Activated naive CD4-positive, alpha-beta T cell treated with anti-CD3 and anti-CD28 coated beads, Interleukin-2, amount 50 U/mL, for 24 hours (primary cell): ENCODE measurements around the gene SLC49A4.

ENCODE experiments used
- H3K27ac Mint-ChIP-seq: one replicate; pipeline ENCODE4 v1.8.0; 2021; ENCODE audit warnings: mild to moderate bottlenecking, mixed read lengths
- H3K27me3 Mint-ChIP-seq: one replicate; pipeline ENCODE4 v1.8.0; 2021; ENCODE audit warnings: mixed read lengths
- H3K36me3 Mint-ChIP-seq: one replicate; pipeline ENCODE4 v1.8.0; 2021; ENCODE audit warnings: mixed read lengths
- H3K4me1 Mint-ChIP-seq: one replicate; pipeline ENCODE4 v1.8.0; 2021; ENCODE audit warnings: mixed read lengths
- H3K4me3 Mint-ChIP-seq: one replicate; pipeline ENCODE4 v1.8.0; 2021; ENCODE audit warnings: mild to moderate bottlenecking, mixed read lengths
- H3K9me3 Mint-ChIP-seq: one replicate; pipeline ENCODE4 v1.8.0; 2021; ENCODE audit warnings: mixed read lengths

Gene SLC49A4

DNA sequence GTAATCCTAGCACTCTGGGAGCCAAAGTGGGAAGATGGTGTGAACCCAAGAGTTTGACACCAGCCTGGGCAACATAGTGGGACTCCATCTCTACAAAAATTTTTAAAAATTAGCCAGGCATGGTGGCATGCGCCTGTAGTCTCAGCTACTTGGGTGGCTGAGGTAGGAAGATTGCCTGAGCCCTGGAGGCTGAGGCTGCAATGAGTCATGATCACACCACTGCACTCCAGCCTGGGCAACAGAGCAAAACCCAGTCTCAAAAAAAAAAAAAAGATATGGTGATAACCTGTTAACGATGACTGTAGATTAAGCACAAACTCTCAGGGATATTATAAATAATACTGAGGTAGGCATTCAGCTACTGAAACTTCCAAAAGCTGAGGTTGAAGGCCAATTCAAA, 107.5 kb downstream of the SLC49A4 start:
- Mint-ChIP-seq H3K9me3 (peaks cover 11% of the 10 kb centered on the region), H3K4me3 (no peak overlapping the region), H3K27me3 (peaks cover 2% of the 10 kb centered on the region), H3K27ac (no peak overlapping the region), H3K4me1 (no peaks in the 10 kb centered on the region), H3K36me3 (peaks cover 1% of the 10 kb centered on the region)

DNA sequence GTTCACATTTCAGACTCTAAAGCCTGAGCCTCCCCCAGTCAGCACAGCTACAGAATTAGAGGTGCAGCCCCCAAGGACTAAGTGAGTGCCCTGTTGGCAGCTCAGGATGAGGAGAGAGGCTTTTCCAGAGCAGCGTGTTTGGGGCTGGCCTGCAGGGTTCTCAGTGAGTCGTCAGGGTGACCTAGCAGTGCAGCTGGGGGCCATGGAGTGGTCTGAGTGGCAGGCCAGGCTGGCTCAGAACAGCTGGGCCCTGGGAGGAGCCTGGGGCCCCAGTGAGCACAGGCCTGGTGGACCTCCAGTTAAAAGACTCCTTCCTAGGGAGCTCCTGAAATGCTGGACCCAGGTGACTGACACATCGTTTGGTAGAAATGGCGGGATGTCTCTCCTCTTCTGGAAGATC, 108.3 kb downstream of the SLC49A4 start:
- H3K27ac Mint-ChIP-seq = no peak overlapping the region

DNA sequence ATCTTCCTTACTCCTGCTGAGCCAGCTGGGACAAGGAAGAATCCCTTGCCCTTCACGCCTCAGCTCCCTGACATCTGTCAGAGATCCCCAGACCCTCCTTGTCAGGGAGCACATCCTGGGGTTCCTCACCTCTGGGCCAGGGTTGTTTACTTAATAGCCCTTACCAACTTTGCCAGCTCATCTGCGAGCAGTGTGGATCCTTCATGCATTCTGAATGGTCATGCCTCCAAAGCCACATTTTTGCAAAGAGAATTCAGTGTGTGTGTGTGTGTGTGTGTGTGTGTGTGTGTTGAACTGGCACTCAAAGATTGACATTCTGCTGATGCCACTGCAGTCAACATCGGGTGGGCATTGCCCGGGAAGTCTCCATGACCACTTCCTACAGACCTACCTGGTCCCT, 112.6 kb downstream of the SLC49A4 start:
- H3K4me1 Mint-ChIP-seq = no peaks in the 10 kb centered on the region
- H3K4me3 Mint-ChIP-seq = no peak overlapping the region
- no peak overlapping the region for H3K27ac Mint-ChIP-seq
- peaks cover 9% of the 10 kb centered on the region for H3K27me3 Mint-ChIP-seq
- H3K9me3 Mint-ChIP-seq = peaks cover 11% of the 10 kb centered on the region
- peaks cover 1% of the 10 kb centered on the region for H3K36me3 Mint-ChIP-seq

More for the DNA sequence above, 108.3 kb downstream of the SLC49A4 start:
- Mint-ChIP-seq H3K4me1 (no peaks in the 10 kb centered on the region), H3K36me3 (peaks cover 1% of the 10 kb centered on the region), H3K9me3 (peaks cover 11% of the 10 kb centered on the region), H3K27me3 (peaks cover 2% of the 10 kb centered on the region), H3K4me3 (no peak overlapping the region)

DNA sequence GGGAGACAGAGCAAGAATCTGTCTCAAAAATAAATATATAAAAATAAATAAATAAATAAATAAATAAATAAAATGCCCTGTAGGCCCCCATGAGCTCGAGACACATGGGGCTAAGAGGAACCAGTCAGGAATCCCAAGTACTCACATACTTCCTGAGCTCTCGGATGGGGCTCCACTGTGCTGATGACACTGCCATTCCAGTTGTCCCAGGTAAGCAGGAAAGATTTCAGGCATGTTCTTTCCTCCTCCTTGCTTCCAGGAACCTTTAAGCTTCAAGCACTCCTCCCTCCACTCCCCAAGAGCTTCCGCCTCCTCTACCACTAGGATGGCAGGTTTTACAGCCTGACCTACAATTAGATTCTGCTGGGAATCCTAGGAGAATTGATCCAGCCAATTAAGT, 113.4 kb downstream of the SLC49A4 start:
- Mint-ChIP-seq H3K9me3 (peaks cover 11% of the 10 kb centered on the region), H3K36me3 (peaks cover 1% of the 10 kb centered on the region), H3K4me1 (no peaks in the 10 kb centered on the region), H3K27me3 (peaks cover 9% of the 10 kb centered on the region), H3K4me3 (no peak overlapping the region), H3K27ac (no peak overlapping the region)

DNA sequence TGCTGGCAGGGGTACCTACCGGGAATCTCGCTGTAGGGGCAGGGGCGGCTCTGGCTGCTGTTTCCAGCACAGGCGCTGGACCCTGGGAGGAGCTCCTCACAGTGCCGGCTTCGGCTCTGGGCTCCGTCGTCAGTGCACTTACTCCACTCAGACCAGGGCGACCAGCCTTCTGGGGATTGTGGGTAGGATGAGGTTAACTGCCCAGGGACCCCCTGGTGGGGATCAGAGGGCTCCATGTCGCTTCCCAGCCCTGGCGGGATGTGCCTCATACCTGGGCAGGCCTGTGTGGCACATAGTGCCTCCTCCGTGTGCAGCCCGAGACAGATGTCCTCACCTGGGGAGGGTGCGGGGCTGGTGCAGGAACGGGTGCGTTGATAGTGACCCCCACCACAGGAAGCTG, 117.0 kb downstream of the SLC49A4 start:
- no peaks in the 10 kb centered on the region for H3K36me3 Mint-ChIP-seq
- no peaks in the 10 kb centered on the region for H3K9me3 Mint-ChIP-seq
- H3K4me1 Mint-ChIP-seq = peaks cover 9% of the 10 kb centered on the region
- peaks cover 11% of the 10 kb centered on the region for H3K27me3 Mint-ChIP-seq
- no peak overlapping the region for H3K4me3 Mint-ChIP-seq
- H3K27ac Mint-ChIP-seq = no peak overlapping the region

DNA sequence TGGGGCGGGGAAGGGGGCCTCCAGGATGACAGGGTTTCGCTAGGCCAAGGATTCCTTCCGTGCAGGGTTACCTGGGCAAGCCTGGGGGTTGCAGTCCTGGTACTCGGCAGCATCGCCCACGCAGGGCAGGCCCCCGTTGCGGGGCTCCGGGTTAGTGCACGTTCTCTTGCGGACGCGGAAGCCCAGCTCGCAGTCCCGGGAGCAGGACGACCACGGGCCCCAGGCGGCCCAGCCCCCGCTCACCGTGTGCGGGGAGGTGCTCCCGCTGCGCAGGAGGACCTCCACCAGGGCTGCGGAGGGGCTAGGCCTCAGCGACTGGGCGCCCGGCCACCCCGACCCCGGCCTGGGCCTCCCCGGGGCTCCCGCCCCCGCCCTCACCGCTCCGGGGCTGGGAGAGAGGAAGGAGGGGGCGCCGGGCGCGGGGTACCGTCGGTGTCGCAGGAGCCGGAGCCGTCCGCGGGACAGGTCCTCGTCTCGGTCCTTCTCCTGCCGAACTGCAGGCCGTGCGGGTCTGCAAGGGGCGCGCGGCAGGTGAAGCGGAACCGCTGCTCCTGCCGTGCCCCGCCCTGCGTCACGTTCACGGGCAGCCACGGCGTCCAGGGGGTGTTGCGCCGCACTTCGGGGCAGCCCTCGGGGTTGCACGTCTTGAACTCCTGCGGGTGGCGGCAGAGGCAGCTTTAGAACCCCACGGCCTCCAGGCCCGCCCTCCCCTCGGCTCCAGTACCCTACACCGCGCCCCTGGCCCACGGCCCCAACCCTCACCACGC, 118.1 kb downstream of the SLC49A4 start:
- Mint-ChIP-seq H3K36me3 (no peaks in the 10 kb centered on the region), H3K4me1 (peaks cover 9% of the 10 kb centered on the region), H3K27me3 (peaks cover 11% of the 10 kb centered on the region), H3K27ac (no peak overlapping the region), H3K4me3 (no peak overlapping the region), H3K9me3 (no peaks in the 10 kb centered on the region)

DNA sequence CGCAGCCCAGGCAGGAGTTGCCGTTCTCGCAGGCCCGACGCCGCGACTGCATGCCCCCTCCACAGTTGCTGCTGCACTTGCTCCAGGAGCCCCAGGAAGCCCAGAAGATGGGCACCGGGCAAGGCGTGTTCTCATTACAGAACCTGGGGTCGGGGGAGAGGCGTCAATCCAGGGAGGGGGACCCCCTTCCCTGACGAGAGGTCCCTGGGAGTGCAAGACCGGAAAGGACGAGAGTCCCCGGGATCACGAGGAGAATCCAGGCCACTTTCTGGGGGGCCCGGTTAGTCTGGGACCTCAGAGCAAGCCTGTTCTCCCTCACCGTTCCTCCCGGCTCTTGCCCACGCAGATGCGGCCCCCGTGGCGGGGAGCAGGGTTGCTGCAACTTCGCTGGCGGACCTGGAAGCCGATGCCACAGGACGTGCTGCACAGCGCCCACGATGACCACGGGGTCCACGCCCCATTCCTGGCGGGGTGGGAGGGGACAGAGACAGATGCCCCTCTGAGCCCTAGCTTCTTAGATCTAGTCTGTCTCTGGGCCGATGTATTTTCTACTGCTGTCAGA, 118.8 kb downstream of the SLC49A4 start:
- Mint-ChIP-seq H3K27me3 (peaks cover 11% of the 10 kb centered on the region), H3K4me3 (no peak overlapping the region), H3K27ac (no peak overlapping the region)

DNA sequence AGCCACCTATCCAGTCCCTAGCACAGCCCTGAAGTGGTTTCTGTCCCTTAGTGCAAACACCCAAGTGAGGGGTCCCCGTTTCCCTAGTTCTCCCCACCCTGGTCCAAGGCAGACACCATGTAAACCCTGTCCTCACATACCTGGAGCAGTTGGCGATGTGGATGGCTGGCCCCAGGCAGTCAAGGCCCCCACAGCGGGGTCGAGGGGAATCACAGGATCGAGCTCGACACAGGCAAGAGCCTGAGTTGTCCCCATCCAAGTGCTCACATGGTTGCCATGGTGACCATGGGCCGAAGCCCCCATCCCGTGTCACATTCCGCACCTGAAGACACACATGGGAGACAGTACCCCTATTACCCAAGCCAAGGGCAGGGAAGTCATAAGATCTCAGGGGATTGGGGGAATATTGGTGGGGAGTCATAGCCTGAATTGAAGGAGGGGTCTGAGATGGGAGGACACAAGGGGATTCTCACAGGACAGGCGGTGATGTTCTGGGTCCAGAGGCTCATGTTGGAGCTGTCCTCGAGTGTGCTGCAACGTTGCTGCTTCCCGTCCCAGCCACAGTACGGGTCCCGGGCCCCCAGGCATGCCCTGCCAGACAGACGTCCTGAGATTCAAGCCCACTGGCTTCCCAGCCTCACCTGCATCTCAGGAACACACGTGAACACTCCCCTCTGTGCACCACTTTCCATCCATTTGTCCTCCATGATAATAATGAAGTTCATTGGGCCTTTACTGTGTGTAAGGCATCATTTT, 120.6 kb downstream of the SLC49A4 start:
- no peak overlapping the region for H3K4me3 Mint-ChIP-seq
- H3K27me3 Mint-ChIP-seq = peaks cover 7% of the 10 kb centered on the region
- peaks cover 9% of the 10 kb centered on the region for H3K4me1 Mint-ChIP-seq
- no peak overlapping the region for H3K27ac Mint-ChIP-seq
- H3K9me3 Mint-ChIP-seq = no peaks in the 10 kb centered on the region
- no peaks in the 10 kb centered on the region for H3K36me3 Mint-ChIP-seq

More for the DNA sequence above, 118.8 kb downstream of the SLC49A4 start:
- peaks cover 9% of the 10 kb centered on the region for H3K4me1 Mint-ChIP-seq
- no peaks in the 10 kb centered on the region for H3K36me3 Mint-ChIP-seq
- no peaks in the 10 kb centered on the region for H3K9me3 Mint-ChIP-seq

DNA sequence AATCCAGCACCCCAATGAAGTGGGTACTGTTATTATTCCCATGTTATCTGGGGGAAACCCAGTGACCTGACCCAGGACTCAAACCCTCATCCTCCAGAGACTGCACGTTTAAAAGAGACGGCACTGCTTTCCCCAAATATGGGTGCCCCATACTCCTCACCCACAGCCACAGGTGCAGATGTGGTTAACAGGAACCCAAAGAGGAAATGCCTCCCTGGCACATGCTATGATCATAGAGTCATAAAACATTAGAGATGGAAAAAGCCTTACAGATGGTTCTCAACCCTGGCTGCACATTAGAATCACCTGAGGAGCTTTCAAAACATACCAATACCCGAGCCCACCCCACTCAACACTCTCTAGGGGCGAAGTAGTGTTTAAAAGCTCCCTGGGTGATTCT, 121.2 kb downstream of the SLC49A4 start:
- Mint-ChIP-seq H3K9me3 (no peaks in the 10 kb centered on the region), H3K4me1 (peaks cover 9% of the 10 kb centered on the region), H3K4me3 (no peak overlapping the region), H3K27ac (no peak overlapping the region), H3K36me3 (no peaks in the 10 kb centered on the region), H3K27me3 (peaks cover 6% of the 10 kb centered on the region)

DNA sequence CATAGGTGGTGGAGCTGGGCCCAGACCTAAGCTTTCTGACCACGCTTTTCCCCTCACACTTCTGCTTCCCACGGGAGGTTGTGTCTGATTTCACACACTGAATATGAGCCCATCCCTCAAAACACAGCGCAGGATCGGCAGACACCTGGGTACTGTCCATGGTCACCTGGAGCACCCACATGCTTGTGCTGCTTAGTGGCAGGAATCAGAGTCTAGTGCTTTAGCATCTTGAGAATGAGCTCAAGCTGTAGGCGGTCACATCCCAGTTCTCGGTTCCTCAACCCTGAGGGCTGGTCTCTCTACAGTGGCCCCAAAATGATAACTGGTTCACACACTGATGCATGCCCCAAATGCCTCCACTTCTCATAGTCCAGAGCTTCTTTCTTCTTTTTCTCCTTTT, 121.7 kb downstream of the SLC49A4 start:
- peaks cover 10% of the 10 kb centered on the region for H3K27me3 Mint-ChIP-seq
- H3K9me3 Mint-ChIP-seq = no peaks in the 10 kb centered on the region
- H3K4me1 Mint-ChIP-seq = peaks cover 9% of the 10 kb centered on the region
- H3K27ac Mint-ChIP-seq = no peak overlapping the region
- no peaks in the 10 kb centered on the region for H3K36me3 Mint-ChIP-seq
- no peak overlapping the region for H3K4me3 Mint-ChIP-seq

DNA sequence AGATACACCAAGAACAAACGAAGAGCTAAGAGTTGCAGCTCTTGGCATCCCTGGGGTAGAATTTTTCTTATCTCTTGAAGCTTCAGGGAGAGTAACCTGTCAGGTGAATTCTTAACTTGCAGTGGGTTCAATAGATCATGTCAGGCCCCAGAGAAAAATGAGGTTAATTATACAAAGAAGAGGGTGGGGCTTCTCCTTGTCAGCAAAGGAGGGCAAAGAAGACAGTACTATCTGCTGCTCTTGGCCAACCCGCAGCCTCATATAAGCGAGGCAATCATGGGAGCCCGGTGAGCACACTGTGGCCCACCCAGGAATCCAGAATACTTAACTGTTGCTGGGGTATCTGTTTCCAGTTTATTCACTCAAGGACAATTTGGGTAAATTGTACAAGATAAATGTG, 122.5 kb downstream of the SLC49A4 start:
- Mint-ChIP-seq H3K4me1 (peaks cover 9% of the 10 kb centered on the region), H3K4me3 (no peak overlapping the region), H3K36me3 (no peaks in the 10 kb centered on the region), H3K9me3 (no peaks in the 10 kb centered on the region), H3K27me3 (peaks cover 11% of the 10 kb centered on the region), H3K27ac (no peak overlapping the region)

DNA sequence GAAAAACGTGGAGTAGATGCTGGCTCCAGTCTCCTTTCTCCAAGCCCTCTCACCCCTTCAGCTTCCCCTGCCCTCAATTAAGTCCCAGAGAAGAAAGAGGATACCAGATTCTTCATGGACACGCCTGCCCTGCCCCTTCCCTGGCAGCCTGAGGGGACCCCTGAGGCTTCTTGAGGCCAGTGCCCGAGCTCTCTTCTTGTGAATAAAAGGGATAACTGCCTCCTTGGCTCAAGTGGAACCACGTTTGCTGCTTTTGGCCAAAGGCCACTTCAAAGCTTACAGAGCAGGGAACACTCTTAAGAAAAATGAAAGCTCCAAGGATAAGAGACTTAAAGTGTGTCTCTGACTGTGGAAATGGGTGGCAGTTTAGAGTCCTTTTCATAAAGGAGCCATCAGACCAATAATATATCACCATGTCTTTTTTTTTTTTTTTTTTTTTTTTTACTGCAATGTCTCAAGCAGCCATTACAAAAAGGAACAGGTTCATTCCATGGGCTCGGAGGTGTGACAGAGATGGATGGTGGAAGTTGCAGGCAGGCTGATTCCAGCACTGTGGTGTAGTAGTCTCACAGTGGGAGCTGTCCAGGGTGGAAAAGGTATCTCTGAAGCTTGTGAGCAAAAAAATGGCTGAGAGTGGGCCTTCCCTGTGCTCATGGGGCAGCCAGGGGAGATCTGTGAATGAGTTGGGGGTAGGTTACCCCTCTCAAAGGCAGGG, 123.9 kb downstream of the SLC49A4 start:
- Mint-ChIP-seq H3K27me3 (peaks cover 14% of the 10 kb centered on the region), H3K36me3 (no peaks in the 10 kb centered on the region), H3K27ac (no peak overlapping the region), H3K4me1 (peaks cover 9% of the 10 kb centered on the region), H3K9me3 (no peaks in the 10 kb centered on the region), H3K4me3 (no peak overlapping the region)

DNA sequence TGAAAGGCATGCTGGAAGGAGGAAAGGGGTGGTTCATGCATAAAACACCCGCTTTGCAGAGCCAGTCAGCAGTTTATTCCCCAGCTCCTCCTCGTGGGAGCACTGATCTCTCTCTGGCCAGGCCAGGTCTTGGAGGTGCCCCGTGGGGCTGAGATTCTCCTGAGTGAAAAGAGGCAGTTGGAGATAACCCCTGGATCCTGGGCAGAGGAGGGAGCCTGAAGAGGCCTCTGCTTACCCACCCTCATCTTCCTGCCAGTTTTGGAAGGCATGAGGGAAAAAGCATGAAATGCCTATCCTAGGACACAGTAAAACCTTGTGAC, 124.4 kb downstream of the SLC49A4 start:
- Mint-ChIP-seq H3K4me3 (no peak overlapping the region), H3K4me1 (peaks cover 9% of the 10 kb centered on the region), H3K9me3 (no peaks in the 10 kb centered on the region), H3K36me3 (no peaks in the 10 kb centered on the region), H3K27ac (no peak overlapping the region), H3K27me3 (peaks cover 12% of the 10 kb centered on the region)

DNA sequence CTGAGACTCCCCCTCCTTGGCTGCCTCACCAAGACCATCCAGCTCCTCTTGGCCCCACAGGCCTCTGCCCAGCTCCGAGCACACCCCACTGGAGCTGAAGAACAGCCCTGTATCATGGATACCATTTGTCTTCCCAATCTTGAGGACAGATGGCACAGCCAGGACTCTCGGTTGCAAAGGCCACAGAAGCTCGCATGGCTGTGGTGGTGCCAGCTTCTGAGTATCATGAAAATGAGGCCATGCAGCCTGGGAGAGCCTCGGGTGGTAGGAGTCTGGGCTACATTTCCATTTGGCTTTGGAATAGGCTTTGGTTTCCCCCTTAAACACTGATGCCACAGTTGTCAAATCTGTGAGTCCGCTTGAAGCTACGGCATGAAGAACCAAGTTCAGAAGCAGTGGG, 126.1 kb downstream of the SLC49A4 start:
- Mint-ChIP-seq H3K36me3 (no peaks in the 10 kb centered on the region), H3K4me1 (peaks cover 5% of the 10 kb centered on the region), H3K27me3 (peaks cover 10% of the 10 kb centered on the region), H3K27ac (no peak overlapping the region), H3K4me3 (no peak overlapping the region), H3K9me3 (no peaks in the 10 kb centered on the region)

DNA sequence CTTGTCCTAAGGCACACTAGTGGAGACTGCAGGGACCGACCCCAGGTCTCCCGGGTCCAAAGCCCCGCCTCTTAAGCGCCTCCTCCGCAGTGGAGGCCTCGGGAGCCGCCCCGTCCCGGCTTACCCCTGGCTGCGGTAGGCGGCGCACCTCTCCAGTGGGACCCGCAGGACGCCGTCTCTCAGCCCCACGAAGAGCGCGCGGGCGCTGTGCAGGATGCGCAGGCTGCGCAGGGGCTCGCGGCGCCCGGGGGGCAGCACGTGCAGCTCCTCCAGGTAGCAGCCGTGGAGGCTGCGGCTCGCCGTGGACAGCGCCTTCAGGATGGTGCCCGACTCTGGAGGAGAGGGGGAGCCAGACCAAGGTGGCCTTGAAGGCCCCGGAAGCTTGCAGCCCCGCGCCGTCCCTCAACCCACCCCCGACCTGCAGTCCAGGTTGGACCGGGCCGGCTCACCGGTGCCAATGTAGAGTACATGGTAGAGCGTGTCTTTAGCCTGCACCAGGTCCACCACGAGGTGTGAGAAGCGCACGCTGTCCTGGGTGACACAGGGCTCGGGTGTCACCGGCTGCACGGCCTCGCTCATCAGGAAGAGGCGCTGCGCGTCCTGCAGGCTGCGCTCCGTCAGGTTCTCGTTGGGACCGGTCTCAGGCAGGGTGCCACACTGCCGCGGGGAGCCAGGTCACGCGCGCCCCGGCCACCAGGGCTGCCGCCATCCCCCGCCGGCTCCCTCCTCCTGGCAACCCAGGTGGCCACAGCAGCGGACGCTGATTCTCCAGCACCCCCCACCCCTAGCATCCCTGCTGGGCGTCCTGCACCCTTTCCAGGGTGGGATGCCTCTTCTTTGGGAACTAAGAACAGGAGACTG, 127.2 kb downstream of the SLC49A4 start:
- Mint-ChIP-seq H3K27me3 (peaks cover 10% of the 10 kb centered on the region), H3K27ac (no peak overlapping the region), H3K4me3 (peak overlapping the region; percentile 19)

More for the DNA sequence above, 127.2 kb downstream of the SLC49A4 start:
- Mint-ChIP-seq H3K36me3 (no peaks in the 10 kb centered on the region), H3K4me1 (no peaks in the 10 kb centered on the region), H3K9me3 (no peaks in the 10 kb centered on the region)
